Stimulated activated CD4-positive, alpha-beta T cell treated with anti-CD3 and anti-CD28 coated beads, Interleukin-4, amount 100 ng/mL, for 4 hours (primary cell): ENCODE data around the gene FYB2.
"Not testable (repeated sequence)": the region's sequence is repeated elsewhere in the genome, so short reads cannot be mapped to it uniquely, and the experiment has no call there.

Source experiments
- DNase-seq, 2 experiments: peaks; one replicate each; pipeline ENCODE4 v3.0.0-alpha.2; 2020

FYB2 gene

DNA sequence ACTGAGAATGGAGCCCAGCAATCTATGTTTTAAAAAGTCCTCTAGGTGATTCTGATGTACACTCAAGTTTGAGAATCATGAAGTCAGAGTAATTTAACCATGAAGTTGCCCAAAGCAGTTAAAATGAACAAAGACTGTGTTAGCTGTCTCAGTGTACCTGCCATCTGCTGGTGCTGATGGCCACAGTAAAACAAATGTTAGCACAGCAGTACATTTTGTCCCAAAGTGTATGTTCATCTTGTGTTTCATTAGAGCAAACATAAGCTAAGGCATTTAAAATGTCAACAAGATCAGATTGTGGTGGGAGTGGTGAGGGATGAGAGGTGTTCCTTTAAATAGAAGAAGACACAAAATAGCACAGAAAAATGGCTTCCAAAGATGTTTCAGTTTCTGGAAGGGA lies 31.1 kb downstream of the FYB2 start:
- DNase-seq: no peak

DNA sequence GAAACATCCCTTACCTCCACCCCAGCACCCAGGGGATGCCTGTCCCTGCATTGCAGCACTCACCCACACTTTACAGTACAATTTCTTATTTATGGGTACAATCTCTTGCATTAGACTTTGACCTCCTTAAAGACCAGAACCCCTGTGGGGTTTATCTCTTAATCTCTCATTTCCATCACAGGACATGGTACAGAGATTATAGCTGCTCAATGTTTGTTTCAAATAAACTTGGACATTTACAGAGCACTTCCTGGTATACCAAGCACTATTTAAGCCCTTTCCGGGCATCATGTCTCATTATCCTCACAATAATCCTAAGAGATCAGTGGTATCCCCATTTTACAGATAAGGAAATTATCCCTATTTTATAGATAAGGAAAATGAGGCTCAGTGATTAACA lies 31.9 kb downstream of the FYB2 start:
- DNase-seq: no peak

DNA sequence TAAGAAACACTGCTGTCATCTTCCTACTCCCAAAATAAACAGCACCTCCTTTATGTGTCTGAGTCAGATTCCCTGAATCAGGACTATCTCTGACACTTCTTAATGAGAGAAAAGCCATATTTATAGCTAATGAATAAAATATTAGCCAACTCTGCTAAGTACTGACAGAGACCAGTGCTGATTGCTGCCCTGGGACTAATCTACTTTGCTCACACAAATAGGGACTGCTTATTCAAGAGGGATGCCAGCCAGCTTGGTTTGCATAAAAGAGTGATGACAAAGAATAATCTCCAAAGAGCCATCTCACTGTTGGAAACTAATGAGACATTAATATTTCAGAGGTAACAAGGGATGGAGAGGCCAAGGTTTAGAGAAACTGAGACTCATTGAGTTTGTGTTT lies 36.4 kb downstream of the FYB2 start:
- DNase-seq: no peak

DNA sequence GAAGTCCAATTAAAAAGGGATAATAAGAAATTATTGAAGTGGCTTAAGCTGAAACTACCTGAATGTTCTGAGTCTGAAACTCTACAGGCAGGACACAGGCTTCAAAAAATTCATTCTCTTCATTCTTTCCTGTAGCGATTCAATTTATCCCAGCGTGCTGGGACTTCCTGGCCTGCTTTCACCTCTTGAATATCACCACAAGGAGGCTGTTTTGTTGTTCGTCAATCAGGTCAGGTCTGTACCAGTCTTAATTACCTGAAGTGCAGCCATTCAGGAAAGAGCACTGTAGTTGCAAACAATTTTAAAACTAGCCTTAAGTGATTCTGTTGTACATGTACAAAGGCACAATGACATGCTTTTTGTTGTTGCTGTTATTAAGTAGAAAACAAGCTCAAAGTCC lies 38.4 kb downstream of the FYB2 start:
- DNase-seq: no peak

DNA sequence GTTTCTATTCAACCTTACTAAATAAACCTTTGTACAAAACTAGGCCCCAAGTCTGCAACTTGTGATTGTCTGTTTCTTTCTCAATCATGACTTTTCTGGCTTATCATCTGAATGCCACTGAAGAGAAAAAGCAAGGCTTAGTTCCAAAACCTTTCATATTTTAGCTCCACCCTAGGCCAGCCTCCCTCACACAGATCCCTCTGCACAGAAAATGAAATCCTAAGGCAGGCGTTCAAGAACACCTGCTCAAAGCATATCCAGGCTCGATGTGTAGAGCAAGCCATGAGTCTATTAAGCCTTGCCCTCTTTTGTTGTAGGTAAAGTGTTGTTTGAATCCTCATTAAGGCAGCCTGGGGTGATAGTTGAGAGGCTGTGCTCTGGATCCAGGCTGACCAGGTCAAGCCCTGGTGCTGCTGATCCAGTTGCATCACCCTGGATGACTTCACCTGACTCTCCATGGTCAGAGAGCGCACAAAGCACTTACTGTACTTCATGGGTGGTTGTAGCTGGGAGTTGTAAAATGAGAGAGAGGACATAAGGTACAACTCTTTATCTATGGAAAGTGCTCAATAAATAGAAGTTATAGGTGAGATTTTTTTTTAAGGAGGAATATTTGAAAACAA lies 39.0 kb downstream of the FYB2 start:
- DNase-seq: no peak

DNA sequence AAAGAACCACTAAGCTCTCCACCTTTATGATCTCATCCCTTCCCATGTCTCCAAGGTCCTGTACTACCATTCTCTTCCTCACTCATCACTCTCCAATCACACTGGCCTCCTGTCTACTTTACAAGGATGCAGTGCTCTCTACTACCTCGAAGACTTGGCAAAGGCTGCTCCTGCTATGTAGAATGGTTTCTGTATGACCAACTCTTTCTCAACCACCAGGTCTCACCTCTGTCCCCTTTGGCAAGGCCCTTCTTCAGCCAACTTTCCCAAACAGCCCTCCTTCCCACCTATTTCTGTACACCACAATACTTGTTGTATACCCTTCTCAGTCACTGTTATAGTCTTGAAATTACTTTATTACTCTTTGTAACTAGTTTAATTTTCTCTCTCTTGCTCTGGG lies 41.2 kb downstream of the FYB2 start:
- DNase-seq: no peak

DNA sequence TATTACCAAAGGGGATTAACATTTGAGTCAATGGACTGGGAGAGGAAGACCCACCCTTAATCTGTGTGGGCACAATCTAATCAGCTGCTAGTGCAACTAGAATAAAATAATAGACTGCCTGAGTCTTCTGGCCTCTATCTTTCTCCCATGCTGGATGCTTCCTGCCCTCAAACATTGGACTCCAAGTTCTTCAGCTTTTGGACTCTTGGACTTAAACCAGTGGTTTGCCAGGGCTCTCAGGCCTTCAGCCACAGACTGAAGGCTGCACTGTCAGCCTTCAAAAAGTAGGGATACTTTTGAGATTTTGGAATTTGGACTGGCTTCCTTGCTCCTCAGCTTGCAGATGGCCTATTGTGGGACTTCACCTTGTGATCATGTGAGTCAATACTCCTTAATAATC lies 44.5 kb downstream of the FYB2 start:
- not testable (repeated sequence) for DNase-seq

DNA sequence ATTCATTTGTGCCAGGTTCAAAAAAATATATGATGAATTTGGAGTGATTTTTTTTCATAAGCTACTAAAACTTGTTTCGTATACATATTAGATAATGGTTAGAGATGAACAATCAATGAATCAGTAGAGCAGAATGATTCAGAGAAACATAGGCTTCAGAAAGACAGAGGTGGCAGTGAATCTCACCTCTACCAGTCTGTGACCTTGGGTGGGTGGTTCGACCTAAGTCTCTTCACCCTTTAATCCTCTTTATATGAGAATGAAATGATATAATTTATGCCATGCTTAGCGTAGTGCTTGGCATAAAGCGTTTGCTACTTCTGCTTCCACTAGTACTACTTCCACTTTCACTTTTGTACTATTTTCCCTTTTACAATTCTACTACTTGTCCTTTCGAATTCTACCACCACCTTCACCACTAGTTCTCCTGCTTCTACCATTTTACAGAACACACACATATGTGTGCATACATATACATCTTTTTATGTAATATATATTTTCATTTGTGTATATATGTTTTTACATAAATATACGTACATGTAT lies 45.1 kb downstream of the FYB2 start:
- DNase-seq: peak in 1 of 2 experiments; percentile 3

DNA sequence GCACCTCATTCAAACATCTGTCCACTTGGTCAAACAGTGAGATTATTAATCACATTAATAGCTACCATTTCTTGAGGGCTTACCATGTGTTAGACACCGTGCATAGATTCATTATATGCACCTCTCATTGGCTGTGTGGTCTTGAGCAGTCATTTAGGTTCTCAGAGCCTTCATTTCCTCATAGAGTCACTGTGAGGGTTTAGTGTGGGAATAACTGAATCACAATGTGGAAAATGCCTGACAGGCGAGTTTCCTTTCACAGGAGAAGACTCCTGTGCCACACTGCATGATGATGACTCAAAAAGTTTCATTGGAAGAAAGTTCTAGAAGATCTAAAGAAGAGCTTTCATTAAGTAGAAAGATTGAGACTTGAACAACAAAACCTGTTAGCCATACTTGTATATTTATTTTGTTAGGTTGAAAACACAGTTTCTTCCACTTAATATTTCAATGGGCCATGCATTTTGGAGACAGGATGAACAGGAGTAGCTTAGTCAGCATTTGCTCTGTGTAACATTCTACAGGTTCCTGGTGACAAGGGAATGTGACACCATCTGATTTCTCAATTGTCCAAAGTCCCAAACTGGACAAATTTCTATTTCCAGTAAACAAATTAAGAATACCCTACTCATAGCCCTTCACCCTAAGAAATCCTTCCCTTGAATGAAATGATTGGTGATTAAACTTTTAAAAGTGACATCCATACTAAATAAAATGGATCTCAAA lies 45.7 kb downstream of the FYB2 start:
- no peak for DNase-seq

DNA sequence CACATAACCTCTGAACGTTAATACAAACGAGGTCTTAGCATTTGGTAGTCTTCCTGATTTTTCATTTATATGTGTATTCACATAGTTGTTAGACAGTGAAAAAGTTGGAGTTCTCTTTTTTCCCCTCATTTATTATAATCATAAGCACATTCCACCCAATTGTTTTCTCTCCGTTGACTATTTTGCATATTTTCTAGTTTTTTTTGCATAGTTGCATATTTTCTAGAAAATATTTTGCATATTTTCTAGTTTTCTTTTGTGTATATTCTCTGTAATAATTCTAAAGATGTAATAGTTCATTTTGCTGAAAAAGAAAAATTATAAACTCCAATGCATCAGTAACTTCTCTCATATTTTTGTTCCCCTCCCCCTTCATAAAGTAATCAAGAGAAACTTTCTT lies 47.5 kb downstream of the FYB2 start:
- no peak for DNase-seq

DNA sequence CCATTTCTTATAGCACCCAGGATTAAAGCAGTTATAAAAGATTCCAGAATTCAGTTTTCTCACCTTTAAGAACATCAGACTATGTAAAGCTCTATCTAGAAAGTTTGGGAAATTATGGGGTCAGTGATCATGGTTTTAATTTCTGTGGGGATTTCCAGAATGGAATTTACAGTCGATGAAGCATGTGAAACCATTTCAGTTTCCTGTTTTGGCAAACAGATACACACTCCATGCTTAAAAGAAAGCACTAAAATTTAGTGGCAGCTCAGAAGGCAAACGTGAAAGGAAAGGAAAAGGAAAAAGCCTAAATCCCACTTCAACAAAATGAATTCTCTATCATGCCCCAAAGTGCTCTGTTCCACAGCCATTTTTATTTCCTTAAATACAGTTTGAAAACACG lies 60.4 kb downstream of the FYB2 start:
- no peak for DNase-seq

DNA sequence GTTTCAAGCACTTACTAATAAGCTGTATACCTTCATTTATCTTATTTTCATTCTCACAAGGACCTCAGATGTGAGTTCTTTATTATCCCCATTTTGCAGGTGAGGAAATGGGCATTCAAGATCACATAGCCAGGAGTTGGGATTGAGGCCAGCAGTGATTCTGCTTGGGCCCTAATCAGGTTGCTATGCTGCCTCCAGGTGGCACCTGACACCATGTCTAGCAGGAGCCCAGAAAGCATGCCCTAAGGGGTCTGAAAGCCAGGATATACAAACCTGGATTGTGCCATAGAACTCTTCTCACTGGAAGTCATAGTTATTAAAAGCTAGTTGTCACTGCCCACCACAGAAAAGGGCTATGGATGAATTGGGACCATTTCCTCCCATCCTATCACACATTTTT lies 61.1 kb downstream of the FYB2 start:
- no peak for DNase-seq

DNA sequence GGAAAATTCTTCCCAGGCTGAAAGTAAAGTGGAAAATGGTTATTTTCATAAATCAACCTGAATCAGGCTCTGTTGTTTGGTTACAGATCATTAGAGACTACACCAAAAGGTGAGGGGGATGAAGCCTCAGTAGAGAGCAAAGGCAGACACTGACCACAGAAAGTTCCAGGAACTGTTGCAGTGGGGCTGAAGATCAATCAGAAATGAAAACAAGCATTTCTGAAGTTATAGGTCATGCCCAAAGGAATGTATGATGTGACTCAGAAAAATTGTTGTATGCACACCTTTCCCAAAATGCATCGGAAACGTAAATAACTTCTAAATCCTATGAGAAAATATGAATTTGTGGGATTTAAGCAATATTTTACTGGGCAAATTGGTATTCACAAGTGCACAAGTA lies 63.3 kb downstream of the FYB2 start:
- no peak for DNase-seq

DNA sequence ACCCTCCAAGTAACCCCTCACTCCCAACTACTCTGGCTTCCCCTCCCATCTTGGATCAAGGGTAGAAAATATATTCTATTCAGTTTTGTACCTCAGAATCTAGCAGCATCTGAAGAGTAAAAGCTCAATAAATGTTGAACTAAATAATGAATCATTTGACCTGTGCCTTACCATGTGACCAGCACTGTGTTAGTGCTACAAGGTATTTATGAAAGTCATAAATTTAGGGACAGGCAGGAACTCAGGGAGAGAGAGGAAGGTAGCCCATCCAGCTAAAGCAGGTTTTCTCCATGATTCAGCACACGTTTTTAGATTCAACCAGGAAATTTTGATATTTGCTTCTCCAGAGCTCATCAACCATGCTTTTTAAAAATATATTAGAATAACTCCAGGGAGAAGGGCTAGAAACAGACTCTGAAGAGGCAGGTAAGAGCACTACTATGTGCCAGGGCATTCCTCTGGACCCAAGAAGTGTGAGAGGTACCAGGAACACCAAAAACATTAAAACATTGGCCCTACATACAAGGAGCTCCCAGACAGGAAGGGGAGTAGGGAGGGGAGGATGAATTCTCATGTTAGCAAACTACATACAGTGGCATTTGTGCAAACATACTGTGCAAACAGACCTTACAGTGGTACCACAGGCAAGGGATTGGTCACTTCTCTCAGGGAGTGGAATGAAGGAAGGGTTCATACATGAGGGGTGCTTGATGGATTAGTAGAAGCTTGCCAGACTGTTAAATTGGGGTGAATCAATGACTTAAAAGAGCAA lies 64.3 kb downstream of the FYB2 start:
- no peak for DNase-seq

DNA sequence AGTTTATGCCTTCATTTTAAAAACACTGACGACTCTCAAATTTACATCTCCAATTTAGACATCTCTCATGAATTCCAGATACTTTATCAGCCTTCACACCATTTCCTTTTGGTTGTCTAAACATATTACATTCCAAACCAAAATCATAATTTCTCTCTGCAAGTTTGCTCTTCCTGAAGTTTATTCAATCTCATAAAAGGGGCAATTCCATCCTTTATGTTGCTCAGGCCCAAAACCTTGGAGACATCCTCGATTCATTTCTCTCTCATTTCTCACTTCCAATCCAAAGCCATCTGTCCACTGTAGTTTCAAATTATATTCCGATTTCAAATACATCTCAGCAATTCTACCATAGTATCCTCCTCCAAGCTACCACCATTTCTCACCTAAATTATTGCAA lies 74.0 kb downstream of the FYB2 start:
- DNase-seq: no peak

DNA sequence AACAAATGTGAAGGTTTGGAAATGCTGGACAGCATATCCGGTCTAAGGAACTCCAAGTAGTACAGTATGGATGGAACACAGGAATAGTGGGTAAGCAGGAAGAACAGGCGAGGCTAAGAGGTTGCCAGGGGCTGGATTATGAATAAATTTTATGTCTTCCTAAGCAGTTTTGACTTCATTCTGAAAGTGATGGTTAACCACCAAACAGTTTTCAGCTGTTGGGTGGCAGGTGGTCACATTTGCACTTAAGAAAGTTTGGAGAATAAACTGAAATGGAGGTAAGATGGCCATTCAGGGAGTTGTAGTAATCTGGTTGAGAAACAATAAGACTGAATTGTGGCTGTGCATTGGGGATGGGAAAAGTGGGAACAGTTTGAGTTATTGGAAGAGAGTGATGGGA lies 90.2 kb downstream of the FYB2 start:
- DNase-seq: no peak

DNA sequence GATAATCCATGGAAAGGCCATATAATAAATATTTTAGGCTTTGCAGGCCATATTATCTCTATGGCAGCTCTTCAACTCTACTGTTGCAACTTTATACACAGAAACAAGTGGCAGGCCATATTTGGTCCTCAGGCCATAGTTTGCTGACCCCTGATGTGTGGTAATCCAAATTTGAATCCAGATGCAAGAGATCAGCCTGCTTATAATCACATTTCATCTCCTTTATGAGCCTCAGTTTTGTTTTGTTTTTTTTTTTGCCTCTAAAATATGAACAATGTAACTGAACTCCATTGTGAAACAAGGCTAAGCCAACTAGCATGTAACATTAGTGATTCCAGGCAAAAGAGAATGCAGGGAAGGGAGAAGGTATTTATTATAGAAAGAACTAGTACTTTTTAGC lies 92.5 kb downstream of the FYB2 start:
- DNase-seq: no peak

DNA sequence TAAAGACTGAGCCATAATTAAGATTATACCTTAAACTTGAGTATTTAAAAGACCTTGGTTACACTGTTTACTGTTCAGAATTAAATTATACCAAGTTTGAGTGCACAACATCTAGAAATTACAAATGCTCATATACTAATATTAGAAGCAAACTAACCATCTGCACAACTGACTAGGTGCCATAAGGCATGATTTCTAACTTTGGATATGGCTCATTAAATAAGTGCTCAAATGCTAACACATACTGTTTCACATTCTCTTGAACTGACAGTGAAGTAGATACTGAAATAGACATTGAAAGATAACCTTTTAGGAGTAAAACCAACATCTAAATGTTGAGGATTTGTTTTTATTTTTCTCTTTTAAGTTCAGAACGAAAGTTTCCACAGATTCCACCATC lies 100.0 kb downstream of the FYB2 start:
- no peak for DNase-seq

DNA sequence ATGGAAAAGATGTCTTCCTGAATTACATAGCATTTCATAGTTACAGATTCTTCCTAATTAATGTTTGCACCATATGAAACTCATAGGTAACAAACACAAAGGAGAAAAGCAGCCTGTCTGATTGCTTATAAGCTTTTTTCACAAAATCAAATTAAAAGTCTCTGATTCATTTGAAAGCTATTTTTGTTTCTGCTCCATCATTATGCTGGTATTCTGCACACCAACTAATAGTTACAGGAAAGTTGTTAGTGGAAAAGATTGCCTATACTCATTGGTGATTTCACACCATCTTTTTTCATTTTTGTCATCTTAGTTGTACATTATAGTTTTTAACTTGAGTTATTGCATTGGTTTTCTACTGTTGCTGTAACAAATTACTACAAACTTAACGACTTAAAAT lies 104.0 kb downstream of the FYB2 start:
- no peak for DNase-seq

DNA sequence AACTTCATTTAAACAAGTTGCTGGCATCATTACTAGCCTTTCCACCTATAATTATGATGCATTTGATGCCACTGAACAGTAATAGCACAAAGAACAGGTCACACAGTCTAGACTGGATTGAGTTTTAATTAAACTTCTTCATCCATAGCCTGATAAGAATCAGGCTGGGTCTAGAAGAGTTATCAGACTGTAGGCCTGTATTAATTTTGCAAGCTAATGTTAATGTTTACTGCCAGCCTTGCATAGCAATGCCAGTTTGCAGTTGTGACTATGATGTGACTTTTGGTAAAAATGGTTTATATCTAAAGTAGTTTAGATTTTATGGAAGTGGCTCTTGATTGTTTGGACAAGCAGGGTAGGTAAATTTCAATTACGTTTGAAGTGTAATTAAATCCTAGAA lies 106.1 kb downstream of the FYB2 start:
- DNase-seq: no peak

DNA sequence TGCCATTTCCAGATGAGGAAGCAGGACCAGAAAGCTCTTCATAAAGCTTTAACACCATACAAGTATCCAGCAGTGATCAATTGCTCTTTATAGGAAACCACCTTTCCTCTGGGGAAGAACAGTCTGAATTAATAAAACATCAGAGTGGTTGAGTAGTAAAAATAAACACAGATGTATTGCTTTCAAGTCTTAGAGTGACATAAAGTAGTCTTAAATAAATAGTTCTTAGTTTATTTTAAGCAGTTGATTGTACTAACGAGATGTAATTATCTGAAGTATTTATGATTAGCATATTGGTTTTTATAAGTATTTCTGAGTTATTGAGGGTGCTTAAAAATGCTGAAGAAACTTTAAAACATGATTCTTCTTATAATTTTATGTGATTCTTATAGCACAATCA lies 107.1 kb downstream of the FYB2 start:
- no peak for DNase-seq

DNA sequence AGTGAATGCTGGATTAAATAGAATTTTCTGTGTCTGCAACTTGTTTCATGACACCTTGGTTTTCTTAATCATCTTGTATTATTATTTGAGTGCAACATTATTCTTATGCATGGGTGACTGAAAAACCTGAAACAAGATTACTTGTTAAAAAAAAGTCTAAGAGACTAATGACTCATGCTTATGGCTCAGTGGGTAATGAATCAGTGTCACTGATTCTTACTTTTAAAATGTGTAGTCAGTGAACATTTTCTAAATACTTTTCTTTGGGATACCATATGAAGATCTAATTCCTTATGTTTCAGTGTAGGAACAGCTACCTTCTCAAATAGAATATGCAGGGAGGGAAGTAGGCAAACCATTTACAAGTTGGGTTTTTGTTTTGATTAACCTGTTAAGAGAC lies 108.6 kb downstream of the FYB2 start:
- no peak for DNase-seq

DNA sequence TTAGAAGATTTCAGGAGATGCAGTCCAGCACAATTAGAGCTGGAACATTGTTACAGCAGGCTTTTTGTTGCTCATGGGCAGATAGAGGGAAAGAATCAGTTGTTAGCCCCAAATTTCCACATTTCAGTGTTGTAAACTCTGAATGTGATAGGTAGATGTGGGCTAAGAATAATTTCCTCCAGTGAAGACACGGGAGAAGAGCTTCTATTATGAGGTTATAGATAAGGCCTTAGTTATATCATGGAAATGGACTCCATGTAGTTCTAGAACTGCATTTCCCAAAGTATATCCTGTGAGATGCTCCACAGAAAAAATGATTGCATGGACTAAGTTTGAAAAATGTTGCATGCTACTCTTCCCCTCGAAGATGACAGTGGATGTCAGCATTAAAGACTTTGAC lies 109.2 kb downstream of the FYB2 start:
- no peak for DNase-seq

DNA sequence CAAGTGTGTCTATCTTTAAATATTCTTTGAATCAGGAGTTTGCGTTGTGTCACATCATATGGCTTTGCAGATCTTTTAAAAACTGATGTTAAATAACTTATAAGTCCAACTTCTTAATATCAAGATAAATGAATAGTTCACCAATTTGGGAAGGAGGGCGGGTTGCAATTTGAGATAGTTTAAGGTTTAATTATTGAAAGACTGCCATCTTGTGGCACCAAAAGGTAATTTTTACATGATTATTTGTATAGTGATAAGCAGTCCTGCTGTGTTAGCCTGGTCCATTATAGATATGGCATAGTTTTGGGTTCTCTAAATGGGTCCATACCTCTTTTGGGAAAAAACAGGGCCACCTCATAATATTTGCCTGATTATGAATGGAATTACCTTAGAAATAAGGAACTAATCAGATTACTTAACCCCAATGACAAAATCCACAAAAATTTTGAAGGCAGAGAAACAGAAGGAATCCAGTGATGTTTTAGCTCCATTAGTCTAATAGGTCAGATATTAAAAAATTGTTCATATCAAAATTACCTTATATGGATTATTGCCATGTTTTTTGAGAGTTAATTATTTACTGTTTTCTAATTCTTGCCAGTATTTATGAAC lies 109.8 kb downstream of the FYB2 start:
- DNase-seq: no peak
